Islet precursor cell (in vitro differentiated cells): ENCODE results near the gene CNTN6.

Experiments
- DNase-seq: peaks from one replicate; pipeline ENCODE4 v3.0.0-alpha.2; 2018

The CNTN6 gene

GRCh38 chr3:1092771-1093170, at the start of gene CNTN6:
TSS of gene CNTN6 (plus strand) at chr3:1093024. CDS start at chr3:1148009, 54,985 bp downstream.
- peak; percentile 88 for DNase-seq

GRCh38 chr3:1048558-1048957, 44.3 kb upstream of the CNTN6 start:
- no peak for DNase-seq

- DNase-seq, result no peak
Observed at GRCh38 chr3:1055870-1056269, 37.0 kb upstream of the CNTN6 start.

GRCh38 chr3:1056744-1057143, 36.1 kb upstream of the CNTN6 start:
- no peak for DNase-seq

- no peak for DNase-seq
Observed at GRCh38 chr3:1057436-1057835, 35.4 kb upstream of the CNTN6 start.

GRCh38 chr3:1068985-1069384, 23.8 kb upstream of the CNTN6 start:
- DNase-seq, result no peak

- DNase-seq, result no peak
Observed at GRCh38 chr3:1072041-1072440, 20.8 kb upstream of the CNTN6 start.

- no peak for DNase-seq
Observed at GRCh38 chr3:1079662-1080061, 13.2 kb upstream of the CNTN6 start.

GRCh38 chr3:1082108-1082507, 10.7 kb upstream of the CNTN6 start:
- peak; percentile 73 for DNase-seq

- peak; percentile 89 for DNase-seq
Observed at GRCh38 chr3:1087066-1087560, 5.7 kb upstream of the CNTN6 start.

GRCh38 chr3:1088503-1088902, 4.3 kb upstream of the CNTN6 start:
- no peak for DNase-seq

GRCh38 chr3:1091286-1091685, 1.5 kb upstream of the CNTN6 start:
- DNase-seq, result no peak

- DNase-seq, result no peak
Observed at GRCh38 chr3:1092061-1092460, 763 bp upstream of the CNTN6 start.

GRCh38 chr3:1093217-1093616, 393 bp downstream of the CNTN6 start:
- DNase-seq, result no peak

- no peak for DNase-seq
Observed at GRCh38 chr3:1103525-1103924, 10.7 kb downstream of the CNTN6 start.

- peak; percentile 68 for DNase-seq
Observed at GRCh38 chr3:1117843-1118473, 25.1 kb downstream of the CNTN6 start.

GRCh38 chr3:1131166-1131565, 38.3 kb downstream of the CNTN6 start:
- no peak for DNase-seq

GRCh38 chr3:1135194-1135593, 42.4 kb downstream of the CNTN6 start:
- DNase-seq, result no peak

- no peak for DNase-seq
Observed at GRCh38 chr3:1138036-1138435, 45.2 kb downstream of the CNTN6 start.

GRCh38 chr3:1139071-1139470, 46.2 kb downstream of the CNTN6 start:
- no peak for DNase-seq

GRCh38 chr3:1147326-1147725, 54.5 kb downstream of the CNTN6 start:
- no peak for DNase-seq

- no peak for DNase-seq
Observed at GRCh38 chr3:1147819-1148218, 55.0 kb downstream of the CNTN6 start.

- DNase-seq, result no peak
Observed at GRCh38 chr3:1164101-1164500, 71.3 kb downstream of the CNTN6 start.

GRCh38 chr3:1171320-1171719, 78.5 kb downstream of the CNTN6 start:
- DNase-seq, result no peak

- no peak for DNase-seq
Observed at GRCh38 chr3:1172644-1173043, 79.8 kb downstream of the CNTN6 start.
